Tongue (tissue), 2 donors: ENCODE data around the gene TPM4. TPM values are rescaled to one million over a fixed set of nuclear protein-coding genes. Genes with fewer than 3 reads are reported as not detected.

Experiments used
- DNase-seq: peaks from one replicate; pipeline ENCODE4 v3.0.0-alpha.2; 2015
- total RNA-seq: library from RNA; depleted of rRNA; stranded (reverse); fragments of >200 nt; gene quantifications from one replicate; pipeline ENCODE4 v1.2.3, GENCODE V29; 2014

The TPM4 gene
- total RNA-seq, 1 donor from 2014 or later: 220 TPM

DNA sequence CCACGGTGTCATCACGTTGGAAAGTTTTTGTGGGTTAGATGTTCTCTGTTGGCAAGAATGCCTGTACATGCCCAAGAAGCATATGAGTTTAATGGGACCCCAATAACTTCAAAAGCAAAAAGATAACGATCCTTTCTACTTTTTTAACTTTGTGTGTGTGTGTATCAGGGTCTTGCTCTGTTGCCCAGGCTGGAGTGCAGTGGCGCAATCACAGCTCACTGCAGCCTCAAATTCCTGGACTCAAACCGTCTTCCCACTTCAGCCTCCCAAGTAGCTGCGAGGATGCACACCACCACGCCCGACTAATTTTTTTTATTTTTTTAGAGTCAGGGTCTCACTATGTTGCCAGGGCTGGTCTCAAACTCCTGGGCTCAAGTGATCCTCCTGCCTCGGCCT, 34.3 kb upstream of the TPM4 start:
- no peak for DNase-seq

DNA sequence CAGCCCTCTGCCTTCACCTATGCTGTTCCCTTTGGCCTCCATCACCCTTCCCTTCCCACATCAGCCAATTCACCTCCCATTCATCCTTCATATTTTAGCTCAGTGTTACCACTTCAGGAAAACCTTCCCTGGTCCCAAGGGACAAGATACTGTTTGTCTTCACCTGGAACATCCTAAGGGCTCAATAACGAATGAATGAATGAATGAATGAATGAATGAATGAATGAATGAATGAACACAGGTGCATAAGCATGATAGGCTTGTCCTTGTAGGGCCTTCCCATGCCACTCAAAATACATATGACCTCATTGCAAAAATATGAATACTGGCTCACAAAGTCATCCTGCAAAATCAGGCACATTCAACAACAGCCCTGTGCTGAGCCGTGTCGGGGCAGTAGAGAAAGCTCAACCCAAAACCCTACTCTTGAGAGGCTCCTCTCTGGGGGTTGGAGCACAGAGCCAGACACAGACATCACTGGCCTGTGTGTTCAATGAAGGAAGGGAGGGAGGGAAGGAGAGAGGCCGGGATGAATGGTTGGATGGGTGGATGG, 33.7 kb upstream of the TPM4 start:
- no peak for DNase-seq

DNA sequence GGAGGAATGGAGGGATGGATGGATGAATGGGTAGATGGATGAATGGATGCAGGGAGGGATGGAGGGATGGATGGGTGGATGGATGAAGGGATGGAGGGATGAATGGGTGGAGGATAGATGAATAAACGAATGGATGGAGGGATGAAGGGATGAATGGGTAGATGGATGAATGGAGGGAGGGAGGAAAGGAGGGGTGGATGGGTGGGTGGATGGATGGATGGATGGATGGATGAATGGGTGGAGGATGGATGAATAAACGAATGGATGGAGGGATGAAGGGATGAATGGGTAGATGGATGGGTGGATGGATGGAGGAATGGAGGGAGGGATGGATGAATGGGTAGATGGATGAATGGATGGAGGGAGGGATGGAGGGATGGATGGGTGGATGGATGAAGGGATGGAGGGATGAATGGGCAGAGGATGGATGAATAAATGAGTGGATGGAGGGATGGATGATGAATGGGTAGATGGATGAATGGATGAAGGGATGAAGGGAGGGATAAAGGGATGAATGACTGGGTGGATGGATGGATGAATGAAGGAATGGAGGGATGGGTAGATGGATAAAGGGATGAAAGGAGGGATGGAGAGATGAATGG, 33.0 kb upstream of the TPM4 start:
- no peak for DNase-seq

DNA sequence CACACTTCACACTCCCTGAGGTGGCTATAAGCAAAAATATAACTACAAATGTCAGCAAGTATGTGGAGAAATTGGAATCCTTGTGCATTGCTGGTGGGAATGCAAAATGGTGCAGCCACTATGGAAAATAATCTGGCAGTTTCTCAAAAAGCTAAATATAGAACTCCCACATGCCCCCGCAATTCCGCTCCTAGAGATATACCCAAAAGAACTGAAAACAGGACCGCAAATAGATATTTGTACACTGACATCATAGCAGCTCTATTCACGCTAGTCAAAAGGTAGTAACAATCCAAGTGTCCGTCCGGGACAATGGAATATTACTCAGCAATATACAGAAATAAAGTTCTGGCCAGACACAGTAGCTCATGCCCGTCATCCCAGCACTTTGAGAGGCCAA, 31.5 kb upstream of the TPM4 start:
- DNase-seq: no peak

DNA sequence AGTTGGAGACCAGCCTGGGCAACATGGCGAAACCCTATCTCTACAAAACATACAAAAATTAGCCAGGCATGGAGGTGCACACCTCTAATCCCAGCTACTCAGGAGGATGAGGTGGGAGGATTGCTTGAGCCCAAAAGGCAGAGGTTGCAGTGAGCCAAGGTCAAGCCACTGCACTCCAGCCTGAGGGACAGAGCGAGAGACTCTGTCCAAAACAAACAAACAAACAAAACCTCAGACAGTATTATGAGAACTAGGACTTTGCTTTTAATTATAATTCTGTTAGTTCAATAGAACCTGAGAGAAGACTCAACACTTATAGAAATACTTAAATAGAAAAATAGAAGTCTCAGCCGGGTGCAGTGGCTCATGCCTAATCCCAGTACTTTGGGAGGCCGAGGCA, 31.1 kb upstream of the TPM4 start:
- no peak for DNase-seq

DNA sequence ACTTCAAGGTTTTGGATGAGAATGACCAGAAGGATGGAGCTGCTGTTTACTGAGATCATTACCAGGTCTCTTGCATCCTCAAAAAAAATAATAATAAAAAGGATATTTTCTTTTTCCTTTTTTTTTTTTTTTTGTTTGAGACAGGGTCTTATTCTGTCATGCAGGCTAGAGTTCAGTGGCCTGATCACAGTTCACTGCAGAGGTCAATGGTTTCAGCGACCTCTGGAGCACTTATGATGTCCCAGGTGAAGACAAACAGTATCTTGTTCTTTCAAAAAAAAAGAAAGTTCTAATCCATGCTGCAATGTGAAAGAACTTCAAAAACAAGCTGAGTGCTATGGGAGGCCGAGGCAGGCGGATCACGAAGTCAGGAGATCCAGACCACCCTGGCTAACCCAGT, 30.4 kb upstream of the TPM4 start:
- no peak for DNase-seq

DNA sequence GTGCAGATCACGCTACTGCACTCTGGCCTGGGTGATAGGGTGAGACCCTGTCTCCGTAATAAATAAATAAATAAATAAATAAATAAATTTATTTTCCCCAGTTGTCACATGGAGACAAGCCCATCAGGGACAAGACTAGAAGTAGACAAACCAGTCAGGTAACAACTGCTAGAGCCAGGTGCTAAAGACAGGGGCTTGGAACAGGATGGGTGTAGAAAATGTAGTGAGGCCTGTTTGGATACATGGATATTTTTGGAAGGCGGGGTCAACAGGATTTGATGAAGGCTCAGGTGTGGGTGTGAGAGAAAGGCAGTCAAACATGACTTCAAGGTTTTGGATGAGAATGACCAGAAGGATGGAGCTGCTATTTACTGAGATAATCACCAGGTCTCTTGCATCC, 27.7 kb upstream of the TPM4 start:
- DNase-seq: no peak

DNA sequence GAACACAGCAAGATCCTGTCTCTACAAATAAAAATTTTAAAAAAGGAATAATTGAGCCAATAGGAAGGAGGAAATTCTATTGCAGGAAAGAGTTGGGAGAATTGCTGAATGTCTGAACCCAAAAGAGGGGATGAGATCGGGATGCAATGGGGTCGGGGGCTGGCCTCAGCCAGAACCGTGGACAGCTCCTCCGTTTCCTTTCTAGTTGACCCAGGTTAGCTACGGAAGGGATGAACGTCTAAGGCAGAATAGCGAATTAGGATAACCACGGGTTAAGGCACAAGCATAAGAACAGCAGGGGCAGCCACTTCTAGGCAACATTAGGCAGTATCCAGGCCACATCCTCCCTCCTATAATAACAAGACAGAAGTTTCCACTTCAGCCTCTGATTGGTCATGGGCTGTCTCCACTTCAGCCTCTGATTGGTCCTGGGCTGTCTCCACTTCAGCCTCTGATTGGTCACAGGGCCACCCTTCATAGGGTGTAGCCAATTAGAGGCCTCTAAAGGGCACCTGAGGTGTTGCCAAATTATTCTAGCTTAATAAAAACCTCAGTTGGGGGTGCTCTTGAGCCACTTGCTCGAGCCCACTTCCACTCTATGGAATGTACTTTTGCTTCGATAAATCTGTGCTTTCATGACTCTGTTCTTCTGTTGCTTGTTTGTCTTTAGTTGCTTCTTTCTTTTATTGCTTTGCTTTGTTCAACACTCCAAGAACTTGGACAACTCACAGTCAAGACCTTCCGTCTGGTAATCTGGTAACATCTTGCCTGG, 24.9 kb upstream of the TPM4 start:
- DNase-seq: no peak

DNA sequence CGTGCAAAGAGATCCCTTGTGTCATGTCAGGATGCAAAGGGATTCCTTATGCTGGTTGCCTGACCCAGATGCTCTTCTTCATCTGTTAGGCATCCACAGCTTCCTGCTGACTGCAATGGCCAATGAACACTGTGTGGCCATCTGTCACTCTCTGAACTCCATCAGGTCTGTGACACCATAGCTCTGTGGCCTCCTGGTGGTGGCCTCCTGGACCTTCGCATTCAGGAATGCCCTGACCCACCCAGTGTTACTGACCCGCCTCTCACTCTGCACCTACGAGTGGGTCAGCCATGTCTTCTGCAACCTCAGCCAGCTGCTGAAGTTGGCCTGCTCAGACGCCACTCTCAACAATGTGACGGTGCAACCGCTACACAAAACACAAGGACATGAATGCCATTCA, 23.9 kb upstream of the TPM4 start:
- DNase-seq: no peak

DNA sequence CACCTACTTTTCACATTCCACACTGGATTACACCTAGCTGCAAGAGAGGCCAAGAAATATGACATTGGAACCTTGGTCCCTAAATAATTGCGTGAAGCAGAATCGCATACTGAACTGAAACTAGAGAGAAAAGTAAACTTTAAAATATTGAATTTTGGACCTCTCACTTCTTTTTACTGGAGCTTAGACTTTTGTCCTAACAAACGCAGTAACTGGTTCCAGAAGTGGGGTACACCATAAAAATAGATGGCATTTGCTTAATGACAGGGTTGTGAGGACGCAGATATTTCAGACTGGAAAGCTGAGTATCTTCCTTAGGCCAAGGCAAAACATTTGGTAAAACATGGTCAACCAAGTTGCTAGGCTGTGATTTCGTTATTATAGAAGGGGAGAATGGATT, 19.2 kb upstream of the TPM4 start:
- no peak for DNase-seq

DNA sequence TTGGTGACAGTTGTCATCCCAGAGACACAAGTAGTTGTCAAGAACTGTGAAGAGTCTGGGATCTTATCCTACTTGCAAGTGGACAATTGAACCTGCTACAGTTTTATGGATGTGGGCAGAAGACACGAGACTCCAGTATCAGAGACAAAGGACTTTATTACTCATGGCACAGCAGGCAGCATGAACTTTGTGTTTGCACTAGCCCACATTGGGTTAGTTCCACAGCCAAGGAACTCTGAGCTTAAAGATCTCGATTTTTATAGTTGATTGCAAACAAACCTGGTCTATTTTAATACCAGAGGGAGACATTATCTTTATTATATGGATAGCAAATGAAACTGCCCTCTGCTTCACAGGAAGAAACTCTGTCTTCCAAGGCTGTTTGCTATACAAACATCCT, 16.0 kb upstream of the TPM4 start:
- DNase-seq: no peak

DNA sequence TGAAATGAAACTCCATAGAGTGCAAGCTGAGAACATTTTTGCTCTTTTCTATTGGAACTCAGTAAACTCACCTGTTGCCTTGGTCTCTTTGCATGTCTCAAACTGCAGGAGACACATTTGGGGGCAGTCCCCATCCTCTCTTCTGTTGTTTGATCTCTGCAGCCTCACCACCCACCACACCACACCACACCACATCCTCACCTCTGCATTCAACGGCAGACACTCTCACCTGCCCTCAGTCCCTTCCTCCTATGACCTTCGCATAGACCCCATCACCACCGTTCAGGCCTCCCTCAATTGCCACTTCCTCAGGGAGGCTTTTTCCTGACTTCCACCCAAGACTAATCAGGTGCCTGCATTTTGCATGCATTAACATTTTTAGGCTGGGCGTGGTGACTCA, 14.4 kb upstream of the TPM4 start:
- no peak for DNase-seq

DNA sequence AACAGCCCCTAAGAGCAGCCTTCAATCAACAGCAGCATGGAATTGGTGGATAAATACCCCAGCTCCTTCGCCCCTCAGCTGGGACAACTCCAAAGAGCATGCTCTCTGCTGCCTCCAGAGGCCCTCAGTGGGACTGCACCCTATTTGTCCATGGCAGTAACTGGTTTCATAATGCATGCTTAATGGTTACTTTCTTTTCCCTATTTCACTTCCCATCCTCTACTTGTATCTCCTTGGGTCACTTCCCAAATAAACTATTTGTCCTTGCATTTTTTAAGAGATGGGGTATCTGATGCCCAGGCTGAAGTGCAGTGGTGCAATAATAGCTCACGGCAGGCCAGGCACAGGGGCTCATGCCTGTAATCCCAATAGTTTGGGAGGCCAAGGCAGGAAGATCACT, 13.5 kb upstream of the TPM4 start:
- DNase-seq: peak; percentile 35

DNA sequence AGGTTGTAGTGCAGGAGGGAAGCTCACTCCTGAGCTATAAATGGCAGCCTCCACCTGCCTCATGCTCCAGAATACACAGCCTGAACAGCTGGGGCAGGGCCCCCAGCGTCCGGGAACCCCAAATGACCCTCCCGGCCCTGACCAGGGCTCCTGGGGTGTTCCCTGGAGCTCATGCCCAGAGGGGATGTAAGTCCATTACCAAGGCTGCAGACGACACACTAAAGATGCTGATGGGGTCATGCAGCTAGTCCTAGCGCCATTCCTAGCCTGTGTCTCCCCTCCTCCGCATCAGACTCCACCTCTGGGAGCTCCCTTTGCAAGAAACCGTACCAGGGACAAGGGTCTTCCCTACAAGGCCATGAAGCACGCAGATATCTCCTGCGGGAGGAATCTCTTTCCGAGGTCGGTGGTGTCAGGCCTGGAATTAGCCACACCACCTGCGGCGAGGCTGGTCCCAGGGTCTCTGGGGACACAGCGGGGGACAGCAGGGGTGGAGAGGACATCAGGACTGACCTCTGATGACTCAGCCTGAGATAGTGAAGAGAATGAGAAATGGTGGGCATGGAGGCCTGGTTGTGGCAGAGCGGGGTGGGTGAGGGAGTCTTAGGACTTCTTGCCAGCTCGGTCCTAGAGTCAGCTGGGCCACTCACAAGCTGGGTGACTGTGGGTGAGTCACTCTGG, 11.9 kb upstream of the TPM4 start:
- DNase-seq: no peak

DNA sequence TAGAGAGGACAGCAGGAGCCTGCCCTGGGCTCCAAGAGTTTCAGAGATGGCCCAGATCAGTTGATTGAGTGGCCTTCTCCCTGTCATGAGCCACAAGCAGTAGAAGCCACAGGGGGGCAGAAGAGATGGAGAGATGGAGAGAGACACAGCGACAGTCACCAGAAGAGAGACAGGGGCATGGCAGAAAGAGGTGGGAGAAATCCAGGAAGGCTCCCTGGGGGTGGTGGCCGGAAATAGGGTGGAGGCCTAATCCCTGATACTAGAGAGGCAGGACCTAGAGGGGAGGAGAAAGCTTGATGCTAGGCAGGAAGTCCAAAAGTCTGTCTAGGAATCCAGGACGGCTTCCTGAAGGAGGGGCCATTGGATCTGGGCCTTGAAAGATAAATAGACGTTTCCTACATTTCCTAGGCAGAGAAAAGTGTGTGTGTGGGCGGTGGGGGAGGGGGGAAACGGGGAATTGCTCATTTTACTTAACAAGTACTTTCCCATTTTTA, 9.6 kb upstream of the TPM4 start:
- no peak for DNase-seq

DNA sequence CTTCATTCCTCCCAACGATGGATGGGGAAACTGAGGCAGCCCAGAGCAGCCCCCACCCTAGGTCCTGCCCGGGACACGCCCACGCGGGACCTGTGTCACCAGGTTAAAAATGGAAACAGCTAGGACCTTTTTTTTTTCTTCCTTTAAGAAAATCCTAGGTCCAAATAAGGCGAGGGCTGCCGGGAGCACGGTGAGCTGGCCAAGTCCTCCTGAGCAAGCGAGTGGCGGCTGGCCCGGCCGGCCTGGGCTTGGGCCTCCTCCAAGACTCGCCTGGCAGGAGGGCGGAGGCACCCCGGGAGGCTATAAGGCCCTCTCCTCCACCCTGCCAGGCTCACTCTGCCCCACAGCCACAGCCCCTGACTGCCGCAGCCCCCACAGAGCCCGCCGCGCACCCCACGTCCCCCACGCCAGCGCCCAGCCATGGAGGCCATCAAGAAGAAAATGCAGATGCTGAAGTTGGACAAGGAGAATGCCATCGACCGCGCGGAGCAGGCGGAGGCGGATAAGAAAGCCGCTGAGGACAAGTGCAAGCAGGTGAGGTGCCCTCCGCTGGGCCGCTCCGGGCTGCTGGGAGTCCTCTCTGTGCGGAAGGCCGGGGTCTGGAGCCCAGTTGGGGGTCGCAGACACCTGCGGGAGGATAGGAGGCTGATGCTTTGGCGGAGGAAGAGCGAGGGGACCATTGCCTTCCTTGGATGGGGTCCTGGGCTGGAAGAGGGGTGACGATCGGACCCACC, 8.9 kb upstream of the TPM4 start:
- DNase-seq: no peak

DNA sequence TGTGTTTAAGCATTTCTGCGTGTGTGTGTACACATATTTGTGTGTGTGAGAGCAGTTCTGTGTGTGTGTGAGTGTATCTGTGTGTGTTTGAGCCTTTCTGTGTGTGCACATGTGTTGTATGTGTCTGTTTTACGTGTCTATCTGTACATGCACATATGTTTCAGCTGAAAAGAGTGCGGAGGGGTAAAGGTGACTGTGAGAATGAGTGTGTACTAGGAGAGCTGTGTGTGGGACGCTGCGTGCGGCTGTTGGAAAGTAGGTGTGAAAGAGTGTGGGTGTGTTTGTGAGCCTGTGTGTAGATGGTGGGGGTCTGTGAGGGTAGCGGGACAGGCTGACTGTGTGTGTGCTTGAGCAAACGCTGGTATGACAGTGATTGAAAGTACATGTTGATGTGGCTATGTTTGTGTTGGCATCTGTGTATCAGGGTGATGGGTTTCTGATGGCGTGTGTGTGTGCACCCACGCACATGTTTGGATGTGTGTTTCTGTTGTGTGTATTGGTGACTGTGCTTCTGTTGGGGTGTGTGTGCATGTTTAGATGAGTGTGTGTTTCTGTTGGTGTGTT, 7.5 kb upstream of the TPM4 start:
- no peak for DNase-seq

DNA sequence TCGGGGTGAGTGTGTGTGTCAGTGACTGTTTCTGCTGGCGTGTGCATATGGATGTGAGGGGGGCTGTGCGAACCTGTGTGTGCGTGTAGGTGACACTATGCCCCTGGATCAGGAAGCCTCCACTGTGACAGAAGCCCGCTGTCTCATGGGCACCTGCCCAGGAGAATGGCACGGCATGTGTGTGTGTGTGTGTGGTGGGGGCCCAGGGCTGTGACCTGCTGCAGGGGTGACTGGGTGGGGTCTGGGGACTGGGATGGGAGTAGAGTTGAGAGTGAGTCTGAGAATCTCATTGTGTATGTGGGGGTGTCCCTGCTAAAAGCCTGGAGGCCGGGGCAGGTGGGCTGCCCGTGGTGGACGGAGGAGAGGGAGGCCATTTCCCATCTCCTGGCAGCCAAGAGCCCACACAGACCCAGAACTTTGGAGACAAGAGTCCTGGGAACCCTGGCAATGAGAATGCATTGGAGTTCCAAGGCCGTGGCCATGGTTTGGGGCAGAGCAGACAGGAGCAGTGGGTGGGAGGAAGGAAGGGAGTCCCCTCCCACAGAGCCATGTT, 6.4 kb upstream of the TPM4 start:
- no peak for DNase-seq

DNA sequence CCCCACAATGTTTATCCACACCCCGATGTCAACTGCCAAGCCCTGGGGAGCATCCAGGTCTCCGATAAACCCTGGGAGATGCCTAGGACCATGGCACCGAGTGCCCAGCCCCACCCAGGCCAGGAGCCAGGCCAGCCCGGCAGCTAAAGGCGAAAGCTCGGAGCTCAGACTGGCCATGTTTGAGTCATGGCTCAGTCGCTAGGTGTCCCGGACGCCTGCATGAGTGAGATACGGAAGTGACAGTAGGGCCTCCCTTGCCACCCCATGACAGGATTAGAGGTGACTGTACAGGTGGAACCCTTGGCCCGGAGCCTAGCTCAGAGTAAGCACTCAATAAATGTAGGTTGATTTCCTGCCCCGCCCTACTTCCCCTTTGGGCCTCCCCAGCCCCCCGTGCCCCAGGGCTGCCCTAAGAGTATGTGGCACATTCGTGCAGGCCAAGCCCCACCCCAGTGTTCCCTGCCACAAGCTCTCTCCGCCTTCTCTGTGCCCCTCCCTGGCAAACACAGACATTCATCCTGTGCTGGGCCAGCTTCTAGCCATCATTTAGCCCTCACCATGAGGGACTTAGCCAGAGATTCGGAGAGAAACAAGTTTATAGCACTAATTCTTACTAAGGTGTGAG, 5.8 kb upstream of the TPM4 start:
- peak; percentile 28 for DNase-seq

DNA sequence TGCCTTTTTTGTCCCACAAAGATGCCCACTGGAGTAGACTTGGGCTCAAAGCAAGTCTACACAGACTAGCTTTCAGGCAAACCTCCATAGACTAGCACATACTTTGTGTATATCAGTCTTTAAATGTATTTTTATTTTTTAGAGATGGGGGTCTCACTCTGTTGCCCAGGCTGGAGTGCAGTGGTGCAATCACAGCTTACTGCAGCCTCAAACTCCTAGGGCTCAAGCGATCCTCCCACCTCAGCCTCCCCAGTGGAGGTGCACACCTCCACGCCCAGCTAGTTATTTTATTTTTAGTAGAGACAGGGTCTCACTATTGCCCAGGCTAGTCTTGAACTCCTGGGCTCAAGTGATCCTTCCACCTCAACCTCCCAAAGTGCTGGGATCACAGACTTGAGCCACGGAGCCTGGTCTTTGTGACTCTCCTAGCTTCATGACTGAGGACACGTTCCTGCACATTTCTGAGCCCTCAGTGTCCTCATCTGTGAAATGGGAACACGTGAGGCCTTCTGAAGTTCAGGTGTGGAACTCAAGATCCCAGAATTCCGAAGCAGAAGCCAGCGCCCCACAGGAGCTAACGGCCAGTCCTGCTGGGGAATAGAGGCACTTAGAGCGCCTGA, 5.1 kb upstream of the TPM4 start:
- no peak for DNase-seq

DNA sequence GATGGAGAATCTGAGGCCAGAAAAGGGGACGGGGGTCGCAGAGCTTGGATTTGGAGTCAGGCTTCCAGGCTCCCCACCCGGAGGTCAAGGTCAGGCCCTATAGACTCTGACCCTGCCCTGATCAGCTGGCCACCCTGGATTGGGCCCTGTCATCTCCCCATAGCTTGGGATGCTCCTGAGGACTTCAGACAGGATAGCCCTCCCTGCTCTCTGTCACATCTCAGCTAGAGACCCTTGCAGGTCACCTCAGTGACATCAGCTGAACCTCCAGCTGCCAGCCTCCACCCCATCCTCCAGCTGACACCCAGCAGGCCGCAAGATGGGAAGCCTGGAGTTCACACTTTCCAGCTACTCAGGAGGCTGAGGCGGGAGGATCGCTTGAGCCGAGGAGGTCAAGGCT, 2.8 kb upstream of the TPM4 start:
- no peak for DNase-seq
